HG03139 (cell line): ENCODE results near the gene DDX1.
"Not testable (repeated sequence)": the region's sequence is repeated elsewhere in the genome, so short reads cannot be mapped to it uniquely, and the experiment has no call there.

ENCODE experiments used
- ATAC-seq: cut with Tn5 transposase; IDR thresholded peaks from one replicate; pipeline ENCODE4 v1.9.1; 2021; ENCODE audit not compliant: unreplicated experiment

DDX1 gene

GRCh38 chr2:15614545-15615300, 23.1 kb downstream of the DDX1 start:
- no peak for ATAC-seq

- ATAC-seq, result no peak
These were observed 23.7 kb downstream of the DDX1 start for GRCh38 chr2:15615301-15615920.

GRCh38 chr2:15616429-15616828, 24.8 kb downstream of the DDX1 start:
- no peak for ATAC-seq

GRCh38 chr2:15616850-15617777, 25.4 kb downstream of the DDX1 start:
- ATAC-seq, result no peak

- ATAC-seq, result no peak
These were observed 26.2 kb downstream of the DDX1 start for GRCh38 chr2:15617778-15618448.

GRCh38 chr2:15618449-15618855, 26.8 kb downstream of the DDX1 start:
- no peak for ATAC-seq

- ATAC-seq, result no peak
These were observed 27.4 kb downstream of the DDX1 start for GRCh38 chr2:15619076-15619475.

- ATAC-seq, result no peak
These were observed 27.8 kb downstream of the DDX1 start for GRCh38 chr2:15619510-15619909.

GRCh38 chr2:15619938-15620337, 28.3 kb downstream of the DDX1 start:
- ATAC-seq, result no peak

- no peak for ATAC-seq
These were observed 28.7 kb downstream of the DDX1 start for GRCh38 chr2:15620340-15620739.

- ATAC-seq, result no peak
These were observed 29.3 kb downstream of the DDX1 start for GRCh38 chr2:15620857-15621471.

- not testable (repeated sequence) for ATAC-seq
These were observed 29.8 kb downstream of the DDX1 start for GRCh38 chr2:15621472-15621870.

- no peak for ATAC-seq
These were observed 30.5 kb downstream of the DDX1 start for GRCh38 chr2:15622214-15622613.

- no peak for ATAC-seq
These were observed 31.2 kb downstream of the DDX1 start for GRCh38 chr2:15622614-15623480.

GRCh38 chr2:15623481-15623796, 31.8 kb downstream of the DDX1 start:
- no peak for ATAC-seq

- ATAC-seq, result no peak
These were observed 32.4 kb downstream of the DDX1 start for GRCh38 chr2:15623898-15624541.

- no peak for ATAC-seq
These were observed 33.2 kb downstream of the DDX1 start for GRCh38 chr2:15624903-15625302.

GRCh38 chr2:15625344-15626036, 33.8 kb downstream of the DDX1 start:
- ATAC-seq, result no peak

GRCh38 chr2:15626126-15626525, 34.5 kb downstream of the DDX1 start:
- ATAC-seq, result no peak
